CD14-positive monocyte (primary cell): ENCODE results near the gene MED28. TPM values are rescaled to one million over a fixed set of nuclear protein-coding genes. Genes with fewer than 3 reads are reported as not detected.
"Not testable (repeated sequence)": the region's sequence is repeated elsewhere in the genome, so short reads cannot be mapped to it uniquely, and the experiment has no call there.

Experiments used
- DNase-seq, 3 donors: peaks; one replicate each; pipeline ENCODE4 v3.0.0-alpha.2; 2011 to 2022
- H2AFZ ChIP-seq: 2 replicates; pipeline ENCODE4 v1.6.0; 2012; ENCODE audit warnings: mild to moderate bottlenecking, low read depth, low read length, inconsistent platforms; ENCODE audit not compliant: insufficient read depth, poor library complexity, severe bottlenecking
- H3K27ac ChIP-seq, 2 donors: 1 replicate in 1 of 2; 2 replicates in 1 of 2; pipeline ENCODE4 v1.5.1; 2012 to 2013; ENCODE audit warnings: low read length in 2 of 2, control low read depth in 1 of 2, inconsistent platforms in 1 of 2, low read depth in 1 of 2, mild to moderate bottlenecking in 1 of 2
- H3K27me3 ChIP-seq, 2 donors: one replicate each; pipeline versions ENCODE4 v1.6.0 to v1.6.1; 2011 to 2013; ENCODE audit warnings: low read length in 2 of 2; ENCODE audit not compliant: control insufficient read depth in 2 of 2, insufficient read depth in 2 of 2
- H3K36me3 ChIP-seq, 2 donors: replicated peaks in 1 of 2; 1 replicate in 1 of 2; 2 replicates in 1 of 2; pipeline versions ENCODE4 v1.5.1 to v1.6.1; 2012 to 2013; ENCODE audit warnings: low read length in 2 of 2, control low read depth in 1 of 2, inconsistent platforms in 1 of 2, mild to moderate bottlenecking in 1 of 2; ENCODE audit not compliant: insufficient read depth in 2 of 2, control insufficient read depth in 1 of 2
- H3K4me1 ChIP-seq, 2 donors: 1 replicate in 1 of 2; 2 replicates in 1 of 2; pipeline versions ENCODE4 v1.5.1 to v1.6.1; 2012 to 2013; ENCODE audit warnings: low read length in 2 of 2, control low read depth in 1 of 2, inconsistent platforms in 1 of 2, mild to moderate bottlenecking in 1 of 2, moderate library complexity in 1 of 2; ENCODE audit not compliant: insufficient read depth in 2 of 2, control insufficient read depth in 1 of 2
- H3K4me2 ChIP-seq: replicated peaks from 2 replicates; pipeline ENCODE3; 2012; ENCODE audit warnings: low read length, moderate library complexity, mild to moderate bottlenecking; ENCODE audit not compliant: poor library complexity, severe bottlenecking; ENCODE audit errors: extremely low read depth
- H3K4me3 ChIP-seq, 3 experiments: fragments of 200-600 bp in 1 of 3; sonication (generic) in 1 of 3; replicated peaks in 1 of 3; 1 replicate in 2 of 3; 2 replicates in 1 of 3; pipeline ENCODE4 v1.5.1; 2011 to 2013; ENCODE audit warnings: low read length in 3 of 3, mild to moderate bottlenecking in 3 of 3, control low read depth in 2 of 3, low read depth in 2 of 3, inconsistent platforms in 1 of 3, moderate library complexity in 1 of 3
- H3K79me2 ChIP-seq: 2 replicates; pipeline ENCODE4 v1.6.0; 2012; ENCODE audit warnings: mild to moderate bottlenecking, control low read depth, inconsistent platforms, low read length, moderate library complexity; ENCODE audit not compliant: insufficient read depth
- H3K9ac ChIP-seq: 2 replicates; pipeline ENCODE4 v1.6.0; 2017; ENCODE audit warnings: low read length, mild to moderate bottlenecking; ENCODE audit not compliant: insufficient read depth, poor library complexity, severe bottlenecking
- H3K9me3 ChIP-seq, 2 donors: replicated peaks in 1 of 2; 1 replicate in 1 of 2; 2 replicates in 1 of 2; pipeline versions ENCODE4 v1.5.1 to v1.6.1; 2012 to 2013; ENCODE audit warnings: low read length in 2 of 2, control low read depth in 1 of 2; ENCODE audit not compliant: control insufficient read depth in 1 of 2, insufficient read depth in 1 of 2
- H4K20me1 ChIP-seq: 2 replicates; pipeline ENCODE4 v1.6.0; 2012; ENCODE audit warnings: mild to moderate bottlenecking, low read length, control low read depth, moderate library complexity; ENCODE audit not compliant: insufficient read depth
- H3K27ac Mint-ChIP-seq, 7 donors: one replicate each; pipeline ENCODE4 v1.8.0; 2020; ENCODE audit warnings: mild to moderate bottlenecking in 7 of 7, mixed read lengths in 7 of 7, moderate library complexity in 6 of 7, inconsistent platforms in 2 of 7
- H3K27me3 Mint-ChIP-seq, 3 donors: one replicate each; pipeline ENCODE4 v1.8.0; 2021 to 2022; ENCODE audit warnings: low read depth in 3 of 3, mild to moderate bottlenecking in 3 of 3, mixed read lengths in 3 of 3, moderate library complexity in 3 of 3, inconsistent platforms in 1 of 3
- H3K36me3 Mint-ChIP-seq, 2 donors: one replicate each; pipeline ENCODE4 v1.8.0; 2020; ENCODE audit warnings: mixed read lengths in 2 of 2, inconsistent platforms in 1 of 2, mild to moderate bottlenecking in 1 of 2
- H3K4me1 Mint-ChIP-seq: one replicate; pipeline ENCODE4 v1.8.0; 2020; ENCODE audit warnings: mild to moderate bottlenecking, mixed read lengths
- H3K4me3 Mint-ChIP-seq, 2 donors: one replicate each; pipeline ENCODE4 v1.8.0; 2020; ENCODE audit warnings: mild to moderate bottlenecking in 2 of 2, mixed read lengths in 2 of 2, moderate library complexity in 1 of 2
- H3K9me3 Mint-ChIP-seq, 7 donors: one replicate each; pipeline ENCODE4 v1.8.0; 2020 to 2022; ENCODE audit warnings: mixed read lengths in 7 of 7, mild to moderate bottlenecking in 6 of 7, moderate library complexity in 6 of 7, inconsistent platforms in 2 of 7
- WGBS: methylation state at CpG from one replicate; pipeline ENCODE4 v1.1.5; 2013; ENCODE audit warnings: missing lambda C conversion rate; ENCODE audit not compliant: insufficient coverage; 5-methylcytosine and 5-hydroxymethylcytosine counted together
- intact Hi-C, 2 donors: fragments of 100-400 bp; cut with micrococcal nuclease; formaldehyde crosslinking; loops; one replicate each; pipeline versions ENCODE4 v1.15.0 to v1.15.1; 2023
- polyA plus RNA-seq, 3 donors: library from polyadenylated mRNA; depleted of rRNA in 1 of 3; unstranded in 2 of 3; stranded (reverse) in 1 of 3; fragments of 300-500 nt in 2 of 3; fragments of >200 nt in 1 of 3; fragmentation: Illumina TruSeq in 2 of 3; gene quantifications; 1 replicate in 2 of 3; 2 replicates in 1 of 3; pipeline ENCODE4 v1.2.3, GENCODE V29; 2012 to 2021
- TF ChIP-seq, protein P1 (sequence below): fragments of 200-600 bp; IDR thresholded peaks from one replicate; pipeline ENCODE4 v1.8.0; 2022; ENCODE audit warnings: antibody characterized with exemption, mild to moderate bottlenecking

The MED28 gene
- polyA plus RNA-seq, 3 donors: 8.6 to 46.4 (median 43.5) TPM

DNA sequence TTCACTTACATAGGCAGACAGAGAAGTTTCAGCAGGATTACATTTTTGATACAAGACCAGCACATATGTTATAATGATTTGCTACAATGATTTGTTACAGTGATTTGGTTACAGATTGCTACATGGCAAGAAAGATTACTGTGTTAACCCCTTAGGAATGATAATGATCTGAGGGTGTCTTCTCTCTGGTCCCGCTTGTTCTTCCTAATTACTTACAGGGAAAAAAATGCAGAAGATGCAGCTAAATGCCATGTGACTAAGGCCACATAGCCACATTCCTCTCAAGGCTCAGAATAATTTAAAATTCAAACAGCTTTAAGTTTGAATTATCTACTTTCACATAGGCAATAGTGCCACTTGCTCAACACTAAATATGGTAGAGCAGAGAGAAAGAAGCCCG, 47.2 kb upstream of the MED28 start:
- Histone ChIP-seq H3K4me2 (no peak overlapping the region), H3K27ac (no peak overlapping the region), H2AFZ (no peak overlapping the region), H3K79me2 (no peaks in the 10 kb centered on the region), H3K27me3 (no peaks in the 10 kb centered on the region), H3K4me3 (no peak overlapping the region), H3K9me3 (no peaks in the 10 kb centered on the region), H3K36me3 (no peaks in the 10 kb centered on the region), H3K9ac (no peak overlapping the region), H4K20me1 (no peaks in the 10 kb centered on the region), H3K4me1 (no peaks in the 10 kb centered on the region)
- TF ChIP-seq, protein P1, sequence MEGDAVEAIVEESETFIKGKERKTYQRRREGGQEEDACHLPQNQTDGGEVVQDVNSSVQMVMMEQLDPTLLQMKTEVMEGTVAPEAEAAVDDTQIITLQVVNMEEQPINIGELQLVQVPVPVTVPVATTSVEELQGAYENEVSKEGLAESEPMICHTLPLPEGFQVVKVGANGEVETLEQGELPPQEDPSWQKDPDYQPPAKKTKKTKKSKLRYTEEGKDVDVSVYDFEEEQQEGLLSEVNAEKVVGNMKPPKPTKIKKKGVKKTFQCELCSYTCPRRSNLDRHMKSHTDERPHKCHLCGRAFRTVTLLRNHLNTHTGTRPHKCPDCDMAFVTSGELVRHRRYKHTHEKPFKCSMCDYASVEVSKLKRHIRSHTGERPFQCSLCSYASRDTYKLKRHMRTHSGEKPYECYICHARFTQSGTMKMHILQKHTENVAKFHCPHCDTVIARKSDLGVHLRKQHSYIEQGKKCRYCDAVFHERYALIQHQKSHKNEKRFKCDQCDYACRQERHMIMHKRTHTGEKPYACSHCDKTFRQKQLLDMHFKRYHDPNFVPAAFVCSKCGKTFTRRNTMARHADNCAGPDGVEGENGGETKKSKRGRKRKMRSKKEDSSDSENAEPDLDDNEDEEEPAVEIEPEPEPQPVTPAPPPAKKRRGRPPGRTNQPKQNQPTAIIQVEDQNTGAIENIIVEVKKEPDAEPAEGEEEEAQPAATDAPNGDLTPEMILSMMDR: no peak
- Mint-ChIP-seq H3K9me3 (peaks cover 0 to 2% (median 0%) of the 10 kb centered on the region in 7 donors), H3K27ac (no peak overlapping the region), H3K4me1 (no peaks in the 10 kb centered on the region), H3K27me3 (peaks cover 0 to 5% (median 5%) of the 10 kb centered on the region in 3 donors), H3K4me3 (no peak overlapping the region), H3K36me3 (no peaks in the 10 kb centered on the region)
- 80% methylated on average over 1 of the region's 2 CpGs for WGBS
- DNase-seq: no peak
- intact Hi-C loops: no loop called here

DNA sequence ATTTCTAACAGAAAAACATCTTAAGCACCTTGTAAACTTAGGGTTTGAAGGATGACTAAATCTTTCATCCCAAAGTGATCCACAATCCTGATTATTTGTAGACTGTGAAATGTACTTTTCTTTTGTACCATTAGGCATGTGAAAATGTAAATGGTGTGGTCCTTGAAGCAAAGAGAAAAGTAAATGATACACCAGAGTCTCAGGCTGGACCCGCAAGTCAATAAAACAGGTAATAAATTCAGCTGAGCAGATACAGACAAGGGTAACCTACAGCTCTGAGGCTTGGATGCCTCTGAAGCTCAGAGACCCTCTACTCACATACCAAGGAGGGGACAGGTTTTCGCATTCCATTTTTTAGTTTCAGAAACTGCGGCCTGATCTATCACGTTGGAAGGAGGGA, 40.2 kb upstream of the MED28 start:
- Histone ChIP-seq H3K4me3 (no peak overlapping the region), H3K4me2 (no peak overlapping the region), H3K79me2 (peaks cover 19% of the 10 kb centered on the region), H3K27ac (no peak overlapping the region), H3K4me1 (peaks cover 20 to 22% of the 10 kb centered on the region in 2 donors), H3K9me3 (no peaks in the 10 kb centered on the region), H4K20me1 (peaks cover 8% of the 10 kb centered on the region), H3K27me3 (no peaks in the 10 kb centered on the region), H3K36me3 (no peaks in the 10 kb centered on the region), H2AFZ (no peak overlapping the region), H3K9ac (no peak overlapping the region)
- WGBS: 90% methylated on average over 2 of the region's 4 CpGs
- DNase-seq: no peak
- peaks cover 18% of the 10 kb centered on the region for H3K4me1 Mint-ChIP-seq
- no peak overlapping the region for H3K27ac Mint-ChIP-seq
- TF ChIP-seq, protein P1: no peak
- peaks cover 0 to 7% (median 3%) of the 10 kb centered on the region in 3 donors for H3K27me3 Mint-ChIP-seq
- intact Hi-C loops: loop anchor here in 1 of 2 donors (10.0 kb wide), 1 partner anchor 241 kb away; the partner anchor contains the start of genes DCAF16 and NCAPG
- H3K9me3 Mint-ChIP-seq: peaks cover 0 to 1% (median 0%) of the 10 kb centered on the region in 7 donors
- H3K4me3 Mint-ChIP-seq: no peak overlapping the region
- peaks cover 0 to 4% of the 10 kb centered on the region in 2 donors for H3K36me3 Mint-ChIP-seq

DNA sequence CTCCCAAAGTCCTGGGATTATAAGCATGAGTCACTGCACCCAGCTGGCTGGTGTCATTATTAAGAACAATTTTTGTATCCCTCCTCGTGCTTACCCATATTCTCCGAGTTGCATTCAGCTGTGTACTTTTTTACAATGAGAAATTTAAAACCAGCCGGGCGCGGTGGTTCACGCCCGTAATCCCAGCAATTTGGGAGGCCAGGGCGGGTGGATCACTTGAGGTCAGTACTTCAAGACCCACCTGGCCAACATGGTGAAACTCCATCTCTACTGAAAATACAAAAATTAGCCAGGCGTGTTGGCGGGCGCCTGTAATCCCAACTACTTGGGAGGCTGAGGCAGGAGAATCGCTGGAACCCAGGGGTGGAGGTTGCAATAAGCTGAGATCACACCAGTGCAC, 39.3 kb upstream of the MED28 start:
- not testable (repeated sequence) for H3K27ac Mint-ChIP-seq, H3K9me3 Mint-ChIP-seq, H2AFZ ChIP-seq, H3K27me3 Mint-ChIP-seq, H3K4me3 ChIP-seq, DNase-seq, H3K4me2 ChIP-seq, H3K9ac ChIP-seq, H4K20me1 ChIP-seq, H3K27me3 ChIP-seq, H3K27ac ChIP-seq, H3K36me3 ChIP-seq, H3K4me3 Mint-ChIP-seq, H3K9me3 ChIP-seq
- peaks cover 28% of the 10 kb centered on the region for H3K4me1 Mint-ChIP-seq
- H3K79me2 ChIP-seq: peaks cover 27% of the 10 kb centered on the region
- WGBS: 100% methylated on average over 6 of the region's 12 CpGs
- H3K4me1 ChIP-seq: peaks cover 30 to 31% of the 10 kb centered on the region in 2 donors
- intact Hi-C loops: loop anchor here (5.0 to 10.0 kb wide), 3 partner anchors 237 to 447 kb away; partner anchors contain the start of genes DCAF16 (in 2 of the 2), NCAPG (in 2 of the 2) and LCORL (in 1 of the 2)
- H3K36me3 Mint-ChIP-seq: peaks cover 7 to 11% of the 10 kb centered on the region in 2 donors
